ENCODE measurements around the gene OR8H2. TPM values are rescaled to one million over a fixed set of nuclear protein-coding genes. Genes with fewer than 3 reads are reported as not detected.
"Not testable (repeated sequence)": the region's sequence is repeated elsewhere in the genome, so short reads cannot be mapped to it uniquely, and the experiment has no call there.

OR8H2 gene
- total and polyA plus RNA-seq, 2 donors (not counting 3 experiments of a cell fraction or from before 2014, with no cell fraction given) = not detected

- ChIA-PET POLR2A (no interaction called here), CTCF (no interaction called here)
- intact Hi-C loops (cut with micrococcal nuclease) = no loop called here
- no peaks in the 10 kb centered on the region for H3K4me1 ChIP-seq (ENCODE audit: control insufficient read depth, extremely low read depth, insufficient read depth, low read length)
- no peaks in the 10 kb centered on the region for H4K20me1 ChIP-seq (replicated peaks; ENCODE audit: control insufficient read depth, extremely low read depth, insufficient read depth, low read length)
- H3K9me3 ChIP-seq (replicated peaks; ENCODE audit: control insufficient read depth, insufficient read depth, low read length) = peaks cover 6% of the 10 kb centered on the region
- dilution Hi-C loops (cut with MboI; ENCODE audit: extremely low pct_ligation_motif_present, low sequenced_read_pairs) = no loop called here
- H3K79me2 ChIP-seq (ENCODE audit: control insufficient read depth, insufficient read depth, low read length) = no peaks in the 10 kb centered on the region
- no peaks in the 10 kb centered on the region for H3K9me1 ChIP-seq (replicated peaks; ENCODE audit: control insufficient read depth, extremely low read depth, insufficient read depth, low read length)
- no peak within 1 kb of the TSS for H3K9ac ChIP-seq (replicated peaks; ENCODE audit: extremely low read depth, insufficient read depth, low read length)
- no TSS peak for BruUV-seq (replicated peaks)
- H3K36me3 ChIP-seq (ENCODE audit: control insufficient read depth in 2 of 2, extremely low read depth in 1 of 2, insufficient read depth in 2 of 2, low read length in 2 of 2) = no peaks in the 10 kb centered on the region
- no peaks in the 10 kb centered on the region for H3K27me3 ChIP-seq (ENCODE audit: control insufficient read depth in 2 of 2, insufficient read depth in 2 of 2, low read length in 2 of 2)
- no peak within 1 kb of the TSS for H2AFZ ChIP-seq (ENCODE audit: low read depth, low read length)
- DNase-seq (ENCODE audit: low read depth, low spot score) (no peak), FAIRE-seq (no peak)
- no peak within 1 kb of the TSS for H3K4me3 ChIP-seq (replicated peaks in 1 of 3; ENCODE audit: insufficient read depth in 1 of 3, low read depth in 1 of 3, low read length in 3 of 3)
- no peak within 1 kb of the TSS for H3K27ac ChIP-seq (ENCODE audit: insufficient read depth, low read depth, low read length)
- TF ChIP-seq, protein P1, sequence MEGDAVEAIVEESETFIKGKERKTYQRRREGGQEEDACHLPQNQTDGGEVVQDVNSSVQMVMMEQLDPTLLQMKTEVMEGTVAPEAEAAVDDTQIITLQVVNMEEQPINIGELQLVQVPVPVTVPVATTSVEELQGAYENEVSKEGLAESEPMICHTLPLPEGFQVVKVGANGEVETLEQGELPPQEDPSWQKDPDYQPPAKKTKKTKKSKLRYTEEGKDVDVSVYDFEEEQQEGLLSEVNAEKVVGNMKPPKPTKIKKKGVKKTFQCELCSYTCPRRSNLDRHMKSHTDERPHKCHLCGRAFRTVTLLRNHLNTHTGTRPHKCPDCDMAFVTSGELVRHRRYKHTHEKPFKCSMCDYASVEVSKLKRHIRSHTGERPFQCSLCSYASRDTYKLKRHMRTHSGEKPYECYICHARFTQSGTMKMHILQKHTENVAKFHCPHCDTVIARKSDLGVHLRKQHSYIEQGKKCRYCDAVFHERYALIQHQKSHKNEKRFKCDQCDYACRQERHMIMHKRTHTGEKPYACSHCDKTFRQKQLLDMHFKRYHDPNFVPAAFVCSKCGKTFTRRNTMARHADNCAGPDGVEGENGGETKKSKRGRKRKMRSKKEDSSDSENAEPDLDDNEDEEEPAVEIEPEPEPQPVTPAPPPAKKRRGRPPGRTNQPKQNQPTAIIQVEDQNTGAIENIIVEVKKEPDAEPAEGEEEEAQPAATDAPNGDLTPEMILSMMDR (IDR thresholded peaks at IDR 0.05; ENCODE audit: extremely low read depth in 1 of 2, insufficient read depth in 1 of 2, low read depth in 1 of 2, low read length in 2 of 2) = no peak
- TF ChIP-seq POLR2AphosphoS5 (IDR thresholded peaks at IDR 0.05; ENCODE audit: insufficient read depth, low read depth, low read length) = no peak
- no peak for TF ChIP-seq POLR2A (IDR thresholded peaks at IDR 0.05; ENCODE audit: low read depth, low read length)
- no peak for TF ChIP-seq EZH2 (IDR thresholded peaks at IDR 0.05; ENCODE audit: borderline replicate concordance, low read depth, low read length, severe bottlenecking)
- no peak for TF ChIP-seq FOS (IDR thresholded peaks at IDR 0.05; ENCODE audit: borderline replicate concordance, insufficient read depth, low read length)
- TF ChIP-seq MYC (IDR thresholded peaks at IDR 0.05; ENCODE audit: low read depth, low read length) = no peak
- TF ChIP-seq, protein P2, sequence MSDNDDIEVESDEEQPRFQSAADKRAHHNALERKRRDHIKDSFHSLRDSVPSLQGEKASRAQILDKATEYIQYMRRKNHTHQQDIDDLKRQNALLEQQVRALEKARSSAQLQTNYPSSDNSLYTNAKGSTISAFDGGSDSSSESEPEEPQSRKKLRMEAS (IDR thresholded peaks at IDR 0.05; ENCODE audit: insufficient read depth, insufficient read length) = no peak
- TF ChIP-seq JUN (IDR thresholded peaks at IDR 0.05; ENCODE audit: borderline replicate concordance, insufficient read depth, insufficient read length, low read depth) = no peak
- TF ChIP-seq GATA2 (IDR thresholded peaks at IDR 0.05; ENCODE audit: insufficient read depth, insufficient read length, low read depth, low read length) = no peak
- no peak within 1 kb of the TSS for H3K4me2 ChIP-seq (ENCODE audit: insufficient read depth, low read length)
Observed at GRCh38 chr11:56140151-56140661, 36.7 kb downstream of the OR8H2 start, which contains the start of gene OR8J3. Gene OR8J3, minus strand, starts transcription at chr11:56140201. Its CDS starts 2,483 bp downstream, at chr11:56137718.

GRCh38 chr11:56143681-56144080 is 40.2 kb downstream of the OR8H2 start:
- DNase-seq (ENCODE audit: low read depth, low spot score); H3K36me3 ChIP-seq (ENCODE audit: control insufficient read depth in 2 of 2, extremely low read depth in 1 of 2, insufficient read depth in 2 of 2, low read length in 2 of 2); H2AFZ ChIP-seq (ENCODE audit: low read depth, low read length); H3K79me2 ChIP-seq (ENCODE audit: control insufficient read depth, insufficient read depth, low read length); intact Hi-C loops (cut with micrococcal nuclease); H3K4me3 ChIP-seq (replicated peaks in 1 of 3; ENCODE audit: insufficient read depth in 1 of 3, low read depth in 1 of 3, low read length in 3 of 3); dilution Hi-C loops (cut with MboI; ENCODE audit: extremely low pct_ligation_motif_present, low sequenced_read_pairs); H3K4me2 ChIP-seq (ENCODE audit: insufficient read depth, low read length); H3K27ac ChIP-seq (ENCODE audit: insufficient read depth, low read depth, low read length); H3K4me1 ChIP-seq (ENCODE audit: control insufficient read depth, extremely low read depth, insufficient read depth, low read length); BruUV-seq (replicated peaks); CTCF ChIA-PET; H3K9me1 ChIP-seq (replicated peaks; ENCODE audit: control insufficient read depth, extremely low read depth, insufficient read depth, low read length); H3K9ac ChIP-seq (replicated peaks; ENCODE audit: extremely low read depth, insufficient read depth, low read length); POLR2A ChIA-PET; H4K20me1 ChIP-seq (replicated peaks; ENCODE audit: control insufficient read depth, extremely low read depth, insufficient read depth, low read length); FAIRE-seq; H3K27me3 ChIP-seq (ENCODE audit: control insufficient read depth in 2 of 2, insufficient read depth in 2 of 2, low read length in 2 of 2); H3K9me3 ChIP-seq (replicated peaks; ENCODE audit: control insufficient read depth, insufficient read depth, low read length): not testable (repeated sequence)
